GM19240 (cell line): ENCODE results near the gene TMEM270.
A peak's percentile ranks its signal among the peaks of the same experiment; 100 is the strongest.
"Not testable (repeated sequence)": the region's sequence is repeated elsewhere in the genome, so short reads cannot be mapped to it uniquely, and the experiment has no call there.

Source experiments
- DNase-seq: peaks from one replicate; pipeline ENCODE4 v3.0.0; 2011; ENCODE audit warnings: low spot score; ENCODE audit not compliant: insufficient read length

TMEM270 gene

GRCh38 chr7:73831834-73832651, 28.9 kb upstream of the TMEM270 start:
- DNase-seq: no peak

GRCh38 chr7:73832806-73833205, 28.2 kb upstream of the TMEM270 start:
- DNase-seq: no peak

GRCh38 chr7:73833251-73833919, 27.6 kb upstream of the TMEM270 start:
- DNase-seq: no peak

- DNase-seq: no peak
Observed at GRCh38 chr7:73834626-73835191, 26.2 kb upstream of the TMEM270 start.

- DNase-seq: not testable (repeated sequence)
Observed at GRCh38 chr7:73837167-73837566, 23.8 kb upstream of the TMEM270 start.

GRCh38 chr7:73838642-73839041, 22.3 kb upstream of the TMEM270 start:
- DNase-seq: no peak

- no peak for DNase-seq
Observed at GRCh38 chr7:73839290-73839689, 21.7 kb upstream of the TMEM270 start.

GRCh38 chr7:73839743-73840714, 20.9 kb upstream of the TMEM270 start:
- no peak for DNase-seq

GRCh38 chr7:73840715-73841379, 20.1 kb upstream of the TMEM270 start:
- no peak for DNase-seq

- DNase-seq: no peak
Observed at GRCh38 chr7:73841689-73842066, 19.3 kb upstream of the TMEM270 start.

- peak; percentile 98 for DNase-seq
Observed at GRCh38 chr7:73842067-73842976, 18.6 kb upstream of the TMEM270 start, which contains the start of gene METTL27. Gene METTL27 (minus strand): TSS chr7:73842516. CDS start chr7:73842140, 376 bp downstream.

- DNase-seq: no peak
Observed at GRCh38 chr7:73844131-73844547, 16.8 kb upstream of the TMEM270 start.

GRCh38 chr7:73844848-73845460, 16.0 kb upstream of the TMEM270 start:
- no peak for DNase-seq

- DNase-seq: not testable (repeated sequence)
Observed at GRCh38 chr7:73845701-73846195, 15.2 kb upstream of the TMEM270 start.

GRCh38 chr7:73847941-73848723, 12.8 kb upstream of the TMEM270 start:
- no peak for DNase-seq

- DNase-seq: no peak
Observed at GRCh38 chr7:73850781-73851207, 10.2 kb upstream of the TMEM270 start.

- no peak for DNase-seq
Observed at GRCh38 chr7:73851410-73852338, 9.3 kb upstream of the TMEM270 start.
